ENCODE measurements around the gene TMEM52. TPM values are rescaled to one million over a fixed set of nuclear protein-coding genes. Genes with fewer than 3 reads are reported as not detected.

The TMEM52 gene
- total and polyA plus RNA-seq, 2 of the 13 experiments (the other 11 are each of a cell fraction or from before 2014, with no cell fraction given) = 13.2 to 18.7 TPM

DNA sequence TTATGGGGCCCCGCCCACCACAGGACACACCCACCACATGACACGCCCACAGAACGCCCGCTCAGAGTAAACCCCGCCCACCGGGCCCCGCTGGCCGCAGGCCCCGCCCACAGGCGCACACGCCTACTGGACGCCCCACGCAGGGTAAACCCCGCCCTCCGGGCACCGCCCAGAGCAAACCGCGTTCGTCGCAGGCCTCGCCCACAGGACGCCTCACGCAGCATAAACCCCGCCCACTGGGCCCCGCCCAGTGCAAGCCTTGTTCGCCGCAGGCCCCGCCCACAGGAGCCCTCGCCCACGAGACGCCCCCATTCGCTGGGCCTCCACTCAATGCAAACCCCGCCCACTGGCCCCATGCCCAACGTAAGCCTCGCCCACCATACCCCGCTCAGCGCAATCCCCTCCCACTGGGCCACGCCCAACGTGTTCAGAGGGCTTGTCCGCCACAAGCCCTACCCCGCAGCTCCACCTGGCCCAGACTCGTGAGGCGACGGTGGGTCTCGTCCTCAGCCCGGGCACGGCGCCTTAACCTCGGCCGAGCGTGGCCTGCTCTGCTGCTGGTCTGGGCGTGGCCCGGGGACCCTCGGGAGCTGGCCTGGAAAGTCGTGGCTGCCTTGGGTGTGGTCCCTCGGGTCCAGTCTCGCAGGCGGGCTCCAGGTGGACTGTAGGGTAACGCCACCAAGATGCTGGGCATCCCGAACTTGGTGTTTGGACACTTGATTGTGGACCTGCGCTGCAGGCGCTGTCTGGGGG is 401 bp upstream of the TMEM52 start (continued):
- peak; percentile 33; the same call in 1 of the 2 replicates for TF ChIP-seq ATF2 (CRISPR knock-in tag; IDR thresholded peaks at IDR 0.05)
- peak; percentile 62 for TF ChIP-seq GATAD1 (CRISPR knock-in tag; IDR thresholded peaks at IDR 0.05)
- TF ChIP-seq ZFP91 (CRISPR knock-in tag; IDR thresholded peaks at IDR 0.05; ENCODE audit: borderline replicate concordance) = peak; percentile 1; the same call in 1 of the 2 replicates
- TF ChIP-seq SALL1 (CRISPR knock-in tag; IDR thresholded peaks at IDR 0.05) = peak; percentile 74
- TF ChIP-seq, protein P1, sequence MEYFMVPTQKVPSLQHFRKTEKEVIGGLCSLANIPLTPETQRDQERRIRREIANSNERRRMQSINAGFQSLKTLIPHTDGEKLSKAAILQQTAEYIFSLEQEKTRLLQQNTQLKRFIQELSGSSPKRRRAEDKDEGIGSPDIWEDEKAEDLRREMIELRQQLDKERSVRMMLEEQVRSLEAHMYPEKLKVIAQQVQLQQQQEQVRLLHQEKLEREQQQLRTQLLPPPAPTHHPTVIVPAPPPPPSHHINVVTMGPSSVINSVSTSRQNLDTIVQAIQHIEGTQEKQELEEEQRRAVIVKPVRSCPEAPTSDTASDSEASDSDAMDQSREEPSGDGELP (IDR thresholded peaks at IDR 0.05; ENCODE audit: borderline replicate concordance, low read depth) = peak; percentile 11; the same call in 1 of the 2 replicates
- TF ChIP-seq, protein P2, sequence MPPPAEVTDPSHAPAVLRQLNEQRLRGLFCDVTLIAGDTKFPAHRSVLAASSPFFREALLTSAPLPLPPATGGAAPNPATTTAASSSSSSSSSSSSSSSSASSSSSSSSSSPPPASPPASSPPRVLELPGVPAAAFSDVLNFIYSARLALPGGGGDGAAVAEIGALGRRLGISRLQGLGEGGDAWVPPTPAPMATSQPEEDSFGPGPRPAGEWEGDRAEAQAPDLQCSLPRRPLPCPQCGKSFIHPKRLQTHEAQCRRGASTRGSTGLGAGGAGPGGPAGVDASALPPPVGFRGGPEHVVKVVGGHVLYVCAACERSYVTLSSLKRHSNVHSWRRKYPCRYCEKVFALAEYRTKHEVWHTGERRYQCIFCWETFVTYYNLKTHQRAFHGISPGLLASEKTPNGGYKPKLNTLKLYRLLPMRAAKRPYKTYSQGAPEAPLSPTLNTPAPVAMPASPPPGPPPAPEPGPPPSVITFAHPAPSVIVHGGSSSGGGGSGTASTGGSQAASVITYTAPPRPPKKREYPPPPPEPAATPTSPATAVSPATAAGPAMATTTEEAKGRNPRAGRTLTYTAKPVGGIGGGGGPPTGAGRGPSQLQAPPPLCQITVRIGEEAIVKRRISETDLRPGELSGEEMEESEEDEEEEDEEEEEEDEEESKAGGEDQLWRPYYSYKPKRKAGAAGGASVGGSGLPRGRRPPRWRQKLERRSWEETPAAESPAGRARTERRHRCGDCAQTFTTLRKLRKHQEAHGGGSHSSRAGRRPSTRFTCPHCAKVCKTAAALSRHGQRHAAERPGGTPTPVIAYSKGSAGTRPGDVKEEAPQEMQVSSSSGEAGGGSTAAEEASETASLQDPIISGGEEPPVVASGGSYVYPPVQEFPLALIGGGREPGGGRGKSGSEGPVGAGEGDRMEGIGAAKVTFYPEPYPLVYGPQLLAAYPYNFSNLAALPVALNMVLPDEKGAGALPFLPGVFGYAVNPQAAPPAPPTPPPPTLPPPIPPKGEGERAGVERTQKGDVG (CRISPR knock-in tag; IDR thresholded peaks at IDR 0.05; ENCODE audit: borderline replicate concordance) = peak; percentile 37; the same call in 1 of the 2 replicates
- TF ChIP-seq NFAT5 (CRISPR knock-in tag; IDR thresholded peaks at IDR 0.05) = 0 out of 2 replicates have a peak, but pooled peaks have one; percentile 56
- TF ChIP-seq ZNF18 (CRISPR knock-in tag; IDR thresholded peaks at IDR 0.05; ENCODE audit: insufficient replicate concordance) = peak; percentile 30
- peak; percentile 79; the same call in 1 of the 2 replicates for TF ChIP-seq ZIK1 (CRISPR knock-in tag; IDR thresholded peaks at IDR 0.05; ENCODE audit: borderline replicate concordance, low read depth)
